GM23338 (cell line): ENCODE measurements around the gene BBS1.

Experiments
- CREB1 ChIP-seq: fragments of 250-450 bp; sonication (Bioruptor Pico); IDR thresholded peaks from 2 replicates; pipeline ENCODE4 v1.5.0; 2020; ENCODE audit warnings: low read depth, mild to moderate bottlenecking, moderate library complexity
- JUNB ChIP-seq: IDR thresholded peaks from one replicate; pipeline ENCODE4 v1.6.1; 2016; ENCODE audit warnings: antibody characterized with exemption; ENCODE audit not compliant: unreplicated experiment
- POLR2AphosphoS5 ChIP-seq: IDR thresholded peaks from 2 replicates; pipeline ENCODE4 v1.6.1; 2016; ENCODE audit warnings: antibody characterized with exemption, low read depth
- TF ChIP-seq, protein P1 (sequence below), 2 experiments: fragments of 200-600 bp in 1 of 2; sonication (generic) in 1 of 2; conservative IDR thresholded peaks; 2 replicates each; pipeline versions ENCODE4 v1.5.1 to v1.6.1; 2016 to 2017; ENCODE audit warnings: antibody characterized with exemption in 2 of 2, low read depth in 2 of 2, mild to moderate bottlenecking in 2 of 2, moderate library complexity in 1 of 2

GRCh38 chr11:66469441-66469840 is 41.0 kb upstream of the BBS1 start:
- TF ChIP-seq, protein P1, sequence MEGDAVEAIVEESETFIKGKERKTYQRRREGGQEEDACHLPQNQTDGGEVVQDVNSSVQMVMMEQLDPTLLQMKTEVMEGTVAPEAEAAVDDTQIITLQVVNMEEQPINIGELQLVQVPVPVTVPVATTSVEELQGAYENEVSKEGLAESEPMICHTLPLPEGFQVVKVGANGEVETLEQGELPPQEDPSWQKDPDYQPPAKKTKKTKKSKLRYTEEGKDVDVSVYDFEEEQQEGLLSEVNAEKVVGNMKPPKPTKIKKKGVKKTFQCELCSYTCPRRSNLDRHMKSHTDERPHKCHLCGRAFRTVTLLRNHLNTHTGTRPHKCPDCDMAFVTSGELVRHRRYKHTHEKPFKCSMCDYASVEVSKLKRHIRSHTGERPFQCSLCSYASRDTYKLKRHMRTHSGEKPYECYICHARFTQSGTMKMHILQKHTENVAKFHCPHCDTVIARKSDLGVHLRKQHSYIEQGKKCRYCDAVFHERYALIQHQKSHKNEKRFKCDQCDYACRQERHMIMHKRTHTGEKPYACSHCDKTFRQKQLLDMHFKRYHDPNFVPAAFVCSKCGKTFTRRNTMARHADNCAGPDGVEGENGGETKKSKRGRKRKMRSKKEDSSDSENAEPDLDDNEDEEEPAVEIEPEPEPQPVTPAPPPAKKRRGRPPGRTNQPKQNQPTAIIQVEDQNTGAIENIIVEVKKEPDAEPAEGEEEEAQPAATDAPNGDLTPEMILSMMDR (conservative IDR thresholded peaks at IDR 0.05; ENCODE audit: low read depth in 2 of 2): no peak
- TF ChIP-seq POLR2AphosphoS5 (no peak), JUNB (no peak), CREB1 (no peak)
